HEK293 (cell line): ENCODE measurements around the gene BRD2.

Experiments
- BCL11A ChIP-seq: fragments of 450-650 bp; formaldehyde crosslinking; IDR thresholded peaks from 2 replicates; pipeline ENCODE4 v1.5.1; 2016; ENCODE audit warnings: low read depth, missing biosample characterization, missing genetic modification characterization
- BCL11B ChIP-seq: fragments of 450-650 bp; formaldehyde crosslinking; IDR thresholded peaks from 2 replicates; pipeline ENCODE4 v1.5.1; 2016; ENCODE audit warnings: low read depth, missing biosample characterization, missing genetic modification characterization
- GFI1B ChIP-seq: fragments of 450-650 bp; formaldehyde crosslinking; IDR thresholded peaks from 2 replicates; pipeline ENCODE4 v1.5.1; 2016; ENCODE audit warnings: missing biosample characterization, missing genetic modification characterization
- IKZF3 ChIP-seq: fragments of 450-650 bp; IDR thresholded peaks from 2 replicates; pipeline ENCODE4 v1.5.0; 2018; ENCODE audit warnings: missing biosample characterization, mild to moderate bottlenecking, missing genetic modification characterization, moderate library complexity
- KLF1 ChIP-seq: fragments of 450-650 bp; formaldehyde crosslinking; IDR thresholded peaks from 2 replicates; pipeline ENCODE4 v1.5.1; 2016; ENCODE audit warnings: missing biosample characterization, missing genetic modification characterization
- OVOL3 ChIP-seq: fragments of 450-650 bp; formaldehyde crosslinking; IDR thresholded peaks from 2 replicates; pipeline ENCODE4 v1.5.1; 2016; ENCODE audit warnings: missing biosample characterization, missing genetic modification characterization
- PRDM1 ChIP-seq: fragments of 450-650 bp; formaldehyde crosslinking; IDR thresholded peaks from 2 replicates; pipeline ENCODE4; 2016; ENCODE audit warnings: missing biosample characterization, missing genetic modification characterization
- TCF7L2 ChIP-seq: IDR thresholded peaks from 2 replicates; pipeline ENCODE4 v1.6.1; 2011; ENCODE audit warnings: low read depth, mild to moderate bottlenecking, inconsistent platforms, low read length, moderate library complexity, borderline replicate concordance
- WT1 ChIP-seq: fragments of 450-650 bp; formaldehyde crosslinking; IDR thresholded peaks from 2 replicates; pipeline ENCODE4 v1.5.1; 2016; ENCODE audit warnings: missing biosample characterization, missing genetic modification characterization
- YY2 ChIP-seq: fragments of 450-650 bp; formaldehyde crosslinking; IDR thresholded peaks from 2 replicates; pipeline ENCODE4 v1.5.1; 2016; ENCODE audit warnings: missing biosample characterization, missing genetic modification characterization
- ZBTB17 ChIP-seq: fragments of 450-650 bp; formaldehyde crosslinking; IDR thresholded peaks from 2 replicates; pipeline ENCODE4 v1.5.1; 2016; ENCODE audit warnings: missing biosample characterization, missing genetic modification characterization
- ZBTB20 ChIP-seq: fragments of 450-650 bp; formaldehyde crosslinking; IDR thresholded peaks from 2 replicates; pipeline ENCODE4 v1.5.1; 2016; ENCODE audit warnings: missing biosample characterization, missing genetic modification characterization
- ZBTB48 ChIP-seq: fragments of 450-650 bp; formaldehyde crosslinking; IDR thresholded peaks from 2 replicates; pipeline ENCODE4 v1.5.1; 2016; ENCODE audit warnings: missing biosample characterization, missing genetic modification characterization
- ZFP37 ChIP-seq: fragments of 450-650 bp; formaldehyde crosslinking; IDR thresholded peaks from 2 replicates; pipeline ENCODE4 v1.5.1; 2016; ENCODE audit warnings: missing biosample characterization, missing genetic modification characterization
- ZFP41 ChIP-seq: fragments of 450-650 bp; formaldehyde crosslinking; IDR thresholded peaks from 2 replicates; pipeline ENCODE4 v1.5.1; 2016; ENCODE audit warnings: missing biosample characterization, missing genetic modification characterization, borderline replicate concordance
- ZNF112 ChIP-seq: fragments of 450-650 bp; formaldehyde crosslinking; IDR thresholded peaks from 2 replicates; pipeline ENCODE4 v1.5.0; 2017; ENCODE audit warnings: missing biosample characterization, missing genetic modification characterization
- ZNF114 ChIP-seq: fragments of 450-650 bp; formaldehyde crosslinking; IDR thresholded peaks from 2 replicates; pipeline ENCODE4 v1.5.0; 2017; ENCODE audit warnings: missing biosample characterization, missing genetic modification characterization
- ZNF121 ChIP-seq: fragments of 450-650 bp; formaldehyde crosslinking; IDR thresholded peaks from 2 replicates; pipeline ENCODE4 v1.5.1; 2016; ENCODE audit warnings: missing biosample characterization, missing genetic modification characterization
- ZNF133 ChIP-seq: fragments of 450-650 bp; formaldehyde crosslinking; IDR thresholded peaks from 2 replicates; pipeline ENCODE4 v1.5.1; 2016; ENCODE audit warnings: missing biosample characterization, missing genetic modification characterization
- ZNF146 ChIP-seq: fragments of 450-650 bp; formaldehyde crosslinking; IDR thresholded peaks from 2 replicates; pipeline ENCODE4 v1.5.1; 2016; ENCODE audit warnings: missing biosample characterization, missing genetic modification characterization
- ZNF16 ChIP-seq: fragments of 450-650 bp; formaldehyde crosslinking; IDR thresholded peaks from 2 replicates; pipeline ENCODE4 v1.5.1; 2016; ENCODE audit warnings: low read depth, missing biosample characterization, missing genetic modification characterization
- ZNF184 ChIP-seq: fragments of 450-650 bp; IDR thresholded peaks from 2 replicates; pipeline ENCODE4 v1.5.1; 2018; ENCODE audit warnings: missing biosample characterization, mild to moderate bottlenecking, missing genetic modification characterization
- ZNF223 ChIP-seq: fragments of 450-650 bp; formaldehyde crosslinking; IDR thresholded peaks from 2 replicates; pipeline ENCODE4 v1.5.1; 2016; ENCODE audit warnings: missing biosample characterization, missing genetic modification characterization
- ZNF239 ChIP-seq: fragments of 450-650 bp; formaldehyde crosslinking; IDR thresholded peaks from 2 replicates; pipeline ENCODE4 v1.5.1; 2016; ENCODE audit warnings: missing biosample characterization, missing genetic modification characterization
- ZNF391 ChIP-seq: fragments of 450-650 bp; formaldehyde crosslinking; IDR thresholded peaks from 2 replicates; pipeline ENCODE4 v1.5.1; 2016; ENCODE audit warnings: low read depth, missing biosample characterization, missing genetic modification characterization, borderline replicate concordance
- ZNF423 ChIP-seq: fragments of 450-650 bp; formaldehyde crosslinking; IDR thresholded peaks from 2 replicates; pipeline ENCODE4 v1.5.1; 2016; ENCODE audit warnings: missing biosample characterization, missing genetic modification characterization
- ZNF426 ChIP-seq: fragments of 450-650 bp; formaldehyde crosslinking; IDR thresholded peaks from 2 replicates; pipeline ENCODE4 v1.5.1; 2017; ENCODE audit warnings: missing biosample characterization, missing genetic modification characterization, mild to moderate bottlenecking, inconsistent platforms, moderate library complexity
- ZNF510 ChIP-seq: fragments of 450-650 bp; formaldehyde crosslinking; IDR thresholded peaks from 2 replicates; pipeline ENCODE4 v1.5.1; 2018; ENCODE audit warnings: mild to moderate bottlenecking, missing genetic modification characterization, missing biosample characterization; ENCODE audit not compliant: insufficient replicate concordance
- ZNF600 ChIP-seq: fragments of 450-650 bp; formaldehyde crosslinking; IDR thresholded peaks from 2 replicates; pipeline ENCODE4 v1.5.1; 2016; ENCODE audit warnings: missing biosample characterization, missing genetic modification characterization
- ZNF624 ChIP-seq: fragments of 450-650 bp; formaldehyde crosslinking; IDR thresholded peaks from 2 replicates; pipeline ENCODE4 v1.5.1; 2017; ENCODE audit warnings: missing biosample characterization, missing genetic modification characterization
- ZNF629 ChIP-seq: fragments of 450-650 bp; formaldehyde crosslinking; IDR thresholded peaks from 2 replicates; pipeline ENCODE4 v1.5.1; 2017; ENCODE audit warnings: missing biosample characterization, missing genetic modification characterization
- ZNF670 ChIP-seq: fragments of 450-650 bp; formaldehyde crosslinking; IDR thresholded peaks from 2 replicates; pipeline ENCODE4 v1.5.1; 2016; ENCODE audit warnings: missing biosample characterization, missing genetic modification characterization, low read depth
- ZNF830 ChIP-seq: fragments of 450-650 bp; IDR thresholded peaks from 2 replicates; pipeline ENCODE4 v1.5.0; 2018; ENCODE audit warnings: missing biosample characterization, missing genetic modification characterization, low read depth, mild to moderate bottlenecking, moderate library complexity
- ZNF837 ChIP-seq: fragments of 450-650 bp; formaldehyde crosslinking; IDR thresholded peaks from 2 replicates; pipeline ENCODE4 v1.5.1; 2016; ENCODE audit warnings: missing biosample characterization, missing genetic modification characterization
- ZSCAN23 ChIP-seq: fragments of 450-650 bp; formaldehyde crosslinking; IDR thresholded peaks from 2 replicates; pipeline ENCODE4 v1.5.1; 2016; ENCODE audit warnings: missing biosample characterization, missing genetic modification characterization
- ZXDB ChIP-seq: fragments of 450-650 bp; formaldehyde crosslinking; IDR thresholded peaks from 2 replicates; pipeline ENCODE4 v1.5.1; 2016; ENCODE audit warnings: missing biosample characterization, missing genetic modification characterization
- TF ChIP-seq, protein P1 (sequence below): fragments of 450-650 bp; formaldehyde crosslinking; IDR thresholded peaks from 2 replicates; pipeline ENCODE4 v1.5.1; 2017; ENCODE audit warnings: missing biosample characterization, missing genetic modification characterization
- TF ChIP-seq, protein P2 (sequence below): fragments of 450-650 bp; formaldehyde crosslinking; IDR thresholded peaks from 2 replicates; pipeline ENCODE4 v1.5.1; 2017; ENCODE audit warnings: missing biosample characterization, missing genetic modification characterization
- TF ChIP-seq, protein P3 (sequence below): IDR thresholded peaks from 2 replicates; pipeline ENCODE4 v1.6.1; 2011; ENCODE audit warnings: mild to moderate bottlenecking, low read depth, low read length, borderline replicate concordance

BRD2 gene

DNA sequence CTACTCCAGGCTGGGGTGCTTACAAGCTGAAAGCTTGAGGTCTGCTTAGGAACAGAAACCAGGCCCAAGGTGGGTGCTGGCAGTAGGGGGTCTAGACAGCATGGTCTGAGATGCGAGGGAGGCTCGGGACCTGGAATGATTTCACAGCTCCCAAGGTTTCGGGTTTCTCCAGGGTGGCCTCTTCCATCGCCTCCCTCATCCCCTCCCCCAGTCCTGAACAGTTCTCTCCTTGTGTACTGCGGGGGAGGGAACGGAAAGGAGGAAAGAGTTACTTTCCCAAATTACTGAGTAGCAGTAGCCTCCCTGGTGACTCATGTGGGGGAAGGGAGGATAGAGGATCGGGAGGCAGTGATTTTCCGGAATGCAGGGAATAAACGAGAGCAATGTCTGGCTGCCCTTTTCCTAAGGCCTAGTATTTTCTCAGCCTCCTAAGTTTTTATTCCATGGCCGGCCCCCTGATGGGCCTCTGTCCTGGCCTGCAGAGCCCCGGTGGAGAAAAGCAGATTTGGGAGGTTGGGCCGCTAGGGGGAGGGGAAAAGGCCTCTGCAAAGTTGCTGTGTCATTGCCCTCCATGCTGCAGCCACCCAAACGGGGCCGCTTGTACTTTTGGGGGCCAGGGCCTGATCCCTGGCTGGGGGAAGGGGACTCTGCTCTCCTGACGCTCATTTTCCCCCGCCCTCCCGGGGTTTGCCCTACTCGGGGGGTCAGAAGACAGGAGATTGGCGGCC is 1.5 kb downstream of the BRD2 start (continued):
- TF ChIP-seq GFI1B (tag by site-specific recombination), result peak; percentile 96
- no peak for TF ChIP-seq ZNF837 (tag by site-specific recombination)
- TF ChIP-seq BCL11A (tag by site-specific recombination), result no peak; the same call in none of the 2 replicates
- TF ChIP-seq ZNF629 (tag by site-specific recombination), result peak; percentile 87
- TF ChIP-seq ZNF391 (tag by site-specific recombination), result 0 out of 2 replicates have a peak, but pooled peaks have one; percentile 38
- no peak for TF ChIP-seq ZNF112 (tag by site-specific recombination)
- TF ChIP-seq ZNF146 (tag by site-specific recombination), result no peak; the same call in 1 of the 2 replicates
- peak; percentile 73 for TF ChIP-seq ZBTB20
- TF ChIP-seq ZNF184, result 0 out of 2 replicates have a peak, but pooled peaks have one; percentile 3
- peak; percentile 99 for TF ChIP-seq IKZF3 (tag by site-specific recombination)
- no peak for TF ChIP-seq ZNF133 (tag by site-specific recombination)
- no peak for TF ChIP-seq ZNF114
- TF ChIP-seq ZSCAN23, result peak; percentile 57; the same call in 1 of the 2 replicates
- TF ChIP-seq ZNF510 (tag by site-specific recombination), result no peak
- peak; percentile 98 for TF ChIP-seq PRDM1 (tag by site-specific recombination)
- no peak for TF ChIP-seq ZNF670
- TF ChIP-seq, protein P1, sequence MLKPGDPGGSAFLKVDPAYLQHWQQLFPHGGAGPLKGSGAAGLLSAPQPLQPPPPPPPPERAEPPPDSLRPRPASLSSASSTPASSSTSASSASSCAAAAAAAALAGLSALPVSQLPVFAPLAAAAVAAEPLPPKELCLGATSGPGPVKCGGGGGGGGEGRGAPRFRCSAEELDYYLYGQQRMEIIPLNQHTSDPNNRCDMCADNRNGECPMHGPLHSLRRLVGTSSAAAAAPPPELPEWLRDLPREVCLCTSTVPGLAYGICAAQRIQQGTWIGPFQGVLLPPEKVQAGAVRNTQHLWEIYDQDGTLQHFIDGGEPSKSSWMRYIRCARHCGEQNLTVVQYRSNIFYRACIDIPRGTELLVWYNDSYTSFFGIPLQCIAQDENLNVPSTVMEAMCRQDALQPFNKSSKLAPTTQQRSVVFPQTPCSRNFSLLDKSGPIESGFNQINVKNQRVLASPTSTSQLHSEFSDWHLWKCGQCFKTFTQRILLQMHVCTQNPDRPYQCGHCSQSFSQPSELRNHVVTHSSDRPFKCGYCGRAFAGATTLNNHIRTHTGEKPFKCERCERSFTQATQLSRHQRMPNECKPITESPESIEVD (tag by site-specific recombination), result peak; percentile 84
- TF ChIP-seq BCL11B (tag by site-specific recombination), result 0 out of 2 replicates have a peak, but pooled peaks have one; percentile 19
- peak; percentile 96 for TF ChIP-seq ZNF600
- peak; percentile 63 for TF ChIP-seq ZXDB (tag by site-specific recombination)
- TF ChIP-seq ZBTB17, result peak; percentile 95
- TF ChIP-seq OVOL3 (tag by site-specific recombination), result 0 out of 2 replicates have a peak, but pooled peaks have one; percentile 29
- TF ChIP-seq, protein P2, sequence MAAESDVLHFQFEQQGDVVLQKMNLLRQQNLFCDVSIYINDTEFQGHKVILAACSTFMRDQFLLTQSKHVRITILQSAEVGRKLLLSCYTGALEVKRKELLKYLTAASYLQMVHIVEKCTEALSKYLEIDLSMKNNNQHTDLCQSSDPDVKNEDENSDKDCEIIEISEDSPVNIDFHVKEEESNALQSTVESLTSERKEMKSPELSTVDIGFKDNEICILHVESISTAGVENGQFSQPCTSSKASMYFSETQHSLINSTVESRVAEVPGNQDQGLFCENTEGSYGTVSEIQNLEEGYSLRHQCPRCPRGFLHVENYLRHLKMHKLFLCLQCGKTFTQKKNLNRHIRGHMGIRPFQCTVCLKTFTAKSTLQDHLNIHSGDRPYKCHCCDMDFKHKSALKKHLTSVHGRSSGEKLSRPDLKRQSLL, result no peak
- TF ChIP-seq ZNF624 (tag by site-specific recombination), result peak; percentile 46; the same call in 1 of the 2 replicates
- peak; percentile 26; the same call in 1 of the 2 replicates for TF ChIP-seq ZNF16
- no peak for TF ChIP-seq ZNF426 (tag by site-specific recombination)
- TF ChIP-seq ZFP41 (tag by site-specific recombination), result no peak
- no peak for TF ChIP-seq ZNF121
- TF ChIP-seq ZNF830 (tag by site-specific recombination), result no peak
- peak; percentile 89; the same call in 1 of the 2 replicates for TF ChIP-seq ZBTB48 (tag by site-specific recombination)
- TF ChIP-seq WT1 (tag by site-specific recombination), result peak; percentile 100
- peak; percentile 89 for TF ChIP-seq ZNF423 (tag by site-specific recombination)
- TF ChIP-seq TCF7L2, result no peak
- TF ChIP-seq KLF1 (tag by site-specific recombination), result peak; percentile 34; the same call in 1 of the 2 replicates
- TF ChIP-seq, protein P3, sequence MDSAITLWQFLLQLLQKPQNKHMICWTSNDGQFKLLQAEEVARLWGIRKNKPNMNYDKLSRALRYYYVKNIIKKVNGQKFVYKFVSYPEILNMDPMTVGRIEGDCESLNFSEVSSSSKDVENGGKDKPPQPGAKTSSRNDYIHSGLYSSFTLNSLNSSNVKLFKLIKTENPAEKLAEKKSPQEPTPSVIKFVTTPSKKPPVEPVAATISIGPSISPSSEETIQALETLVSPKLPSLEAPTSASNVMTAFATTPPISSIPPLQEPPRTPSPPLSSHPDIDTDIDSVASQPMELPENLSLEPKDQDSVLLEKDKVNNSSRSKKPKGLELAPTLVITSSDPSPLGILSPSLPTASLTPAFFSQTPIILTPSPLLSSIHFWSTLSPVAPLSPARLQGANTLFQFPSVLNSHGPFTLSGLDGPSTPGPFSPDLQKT, result no peak
- TF ChIP-seq YY2 (tag by site-specific recombination), result peak; percentile 61; the same call in 1 of the 2 replicates
- 0 out of 2 replicates have a peak, but pooled peaks have one; percentile 43 for TF ChIP-seq ZFP37 (tag by site-specific recombination)
- no peak; the same call in 1 of the 2 replicates for TF ChIP-seq ZNF239 (tag by site-specific recombination)
- TF ChIP-seq ZNF223 (tag by site-specific recombination), result no peak
